DMS53 (cell line): ENCODE measurements around the gene ALDH3A2.
A peak's percentile ranks its signal among the peaks of the same experiment; 100 is the strongest.

Experiments
- DNase-seq: peaks from one replicate; lab custom pipeline; 2025; lab: John Stamatoyannopoulos, UW

The ALDH3A2 gene

DNA sequence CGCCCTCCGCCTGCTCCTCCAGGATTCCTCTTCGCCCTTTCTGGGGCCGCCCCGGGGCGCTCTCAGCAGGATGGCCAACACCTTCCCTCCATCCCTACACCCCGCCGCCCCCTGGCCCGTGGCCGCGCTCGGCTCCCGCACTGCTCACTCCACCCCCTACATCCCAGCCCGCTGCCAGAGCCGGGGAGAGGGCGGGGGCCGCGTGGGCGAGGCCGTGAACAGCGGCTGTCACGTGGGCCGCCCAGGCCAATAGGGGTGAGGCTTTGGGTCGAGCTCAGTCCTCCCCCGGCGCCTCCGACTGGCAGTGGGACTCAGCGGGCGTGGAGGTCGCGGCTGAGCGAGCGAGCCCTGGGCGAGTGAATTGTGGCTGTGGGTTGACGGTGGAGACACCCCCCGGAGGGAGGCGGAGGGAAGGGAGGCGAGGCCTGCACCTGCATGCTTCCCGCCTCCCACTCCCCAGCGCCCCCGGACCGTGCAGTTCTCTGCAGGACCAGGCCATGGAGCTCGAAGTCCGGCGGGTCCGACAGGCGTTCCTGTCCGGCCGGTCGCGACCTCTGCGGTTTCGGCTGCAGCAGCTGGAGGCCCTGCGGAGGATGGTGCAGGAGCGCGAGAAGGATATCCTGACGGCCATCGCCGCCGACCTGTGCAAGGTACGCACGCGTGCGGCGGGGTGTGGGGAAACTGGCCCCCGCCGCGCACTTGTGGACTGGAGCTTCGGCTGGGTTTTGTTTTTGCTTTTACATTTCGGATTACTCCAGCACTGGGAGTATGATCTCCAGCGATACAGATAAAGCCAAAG is at the start of gene ALDH3A2:
ALDH3A2 (plus strand) TSS at position 277 of the 799 bp plus-strand sequence; CDS start at position 498, 221 bp downstream.
- peak; percentile 96 for DNase-seq

DNA sequence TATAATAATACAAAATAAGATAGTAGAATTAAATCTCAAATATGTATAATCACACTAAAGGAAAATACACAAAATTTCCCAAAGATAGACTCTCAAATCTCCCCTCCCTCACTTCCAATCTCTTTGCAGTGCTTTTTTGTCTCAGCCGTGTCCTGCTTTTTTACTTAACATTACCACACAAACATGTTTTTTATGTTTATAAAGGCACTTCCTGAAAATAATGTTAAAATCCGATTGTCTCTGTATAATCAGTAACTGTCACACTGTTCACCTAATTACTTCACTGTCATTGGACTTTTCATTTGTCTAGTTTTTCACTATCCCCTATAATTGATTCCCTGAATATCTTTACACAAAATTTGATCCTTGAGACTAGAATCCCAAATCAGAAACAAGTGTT is 38.2 kb upstream of the ALDH3A2 start:
- DNase-seq: no peak

DNA sequence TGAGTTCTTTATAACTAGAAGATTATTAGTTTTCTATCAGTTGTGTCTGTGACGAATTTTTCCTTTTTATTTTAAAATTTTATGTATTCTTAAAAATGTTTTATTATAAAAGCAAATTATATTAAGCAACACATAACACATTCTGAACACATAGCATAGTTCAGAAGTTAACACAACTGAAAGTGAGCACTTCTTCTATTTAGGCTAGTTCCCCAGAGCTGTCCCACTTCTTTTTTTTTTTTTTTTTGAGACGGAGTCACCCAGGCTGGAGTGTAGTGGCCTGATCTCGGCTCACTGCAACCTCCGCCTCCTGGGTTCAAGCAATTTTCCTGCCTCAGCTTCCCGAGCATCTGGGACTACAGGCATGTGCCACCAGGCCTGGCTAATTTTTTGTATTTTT is 37.7 kb upstream of the ALDH3A2 start:
- DNase-seq: no peak

DNA sequence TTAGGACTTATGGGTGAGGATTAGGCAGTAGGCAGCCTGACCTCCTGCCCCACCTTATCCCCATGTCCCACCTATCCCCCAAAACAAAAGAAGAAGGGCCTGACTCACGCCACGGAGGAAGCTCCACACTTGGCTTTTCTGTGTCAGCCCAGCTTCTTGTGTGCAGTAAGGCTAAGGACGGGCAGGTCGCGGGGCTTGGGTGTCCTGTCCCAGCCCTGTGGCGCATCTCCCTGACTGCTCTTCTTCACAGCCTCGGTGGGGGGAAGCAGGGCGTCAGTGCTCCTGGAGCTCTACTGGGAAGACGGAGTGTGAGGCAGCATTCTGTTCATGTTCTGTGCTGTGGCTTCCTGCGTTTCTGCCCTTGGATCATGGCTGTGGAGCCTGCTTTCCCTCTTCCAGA is 34.6 kb upstream of the ALDH3A2 start:
- no peak for DNase-seq

- no peak for DNase-seq
These were observed 33.7 kb upstream of the ALDH3A2 start for GRCh38 chr17:19614900-19615299.

GRCh38 chr17:19618015-19618414 is 30.5 kb upstream of the ALDH3A2 start:
- DNase-seq: no peak

- DNase-seq: no peak
These were observed 28.7 kb upstream of the ALDH3A2 start for GRCh38 chr17:19619705-19620325.

GRCh38 chr17:19621697-19622096 is 26.9 kb upstream of the ALDH3A2 start:
- DNase-seq: no peak

DNA sequence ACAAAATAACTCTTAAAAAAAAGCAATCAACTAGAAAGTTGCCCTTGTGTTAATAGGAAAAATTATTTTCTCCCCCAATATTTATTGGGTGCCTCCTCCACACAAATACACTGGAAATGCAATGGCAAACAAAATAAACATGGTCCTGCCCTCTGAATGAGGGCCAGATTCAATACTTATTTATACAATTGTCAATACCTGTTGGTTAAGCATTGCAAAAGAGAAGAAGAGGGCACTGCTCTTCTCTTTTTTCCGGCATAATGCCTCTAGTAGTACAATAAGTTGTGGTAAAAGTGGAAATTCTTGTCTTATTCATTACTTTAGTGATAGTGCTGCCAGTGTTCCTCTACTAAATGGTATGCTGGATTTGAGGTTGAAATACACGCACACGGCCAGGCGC is 22.5 kb upstream of the ALDH3A2 start:
- no peak for DNase-seq

DNA sequence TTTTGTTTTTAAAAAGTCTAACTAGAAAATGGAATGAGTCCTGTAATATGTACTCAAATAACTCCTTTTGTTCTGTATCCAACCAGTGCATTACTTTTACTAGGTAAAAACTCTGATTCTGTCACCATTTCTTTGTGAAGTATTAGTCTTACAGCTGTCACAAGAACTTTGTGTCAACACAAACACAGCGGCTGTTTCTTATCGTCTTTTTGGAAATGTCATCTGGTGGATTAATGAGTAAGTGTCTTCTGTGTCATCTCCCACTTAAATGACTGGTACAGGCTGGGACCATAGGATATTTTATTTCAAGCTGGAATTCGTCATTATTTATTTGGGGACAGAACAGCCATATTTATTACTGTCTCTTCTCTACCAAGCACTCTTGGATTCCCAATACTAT is 19.1 kb upstream of the ALDH3A2 start:
- DNase-seq: no peak

- DNase-seq: no peak
These were observed 18.5 kb upstream of the ALDH3A2 start for GRCh38 chr17:19630035-19630434.

DNA sequence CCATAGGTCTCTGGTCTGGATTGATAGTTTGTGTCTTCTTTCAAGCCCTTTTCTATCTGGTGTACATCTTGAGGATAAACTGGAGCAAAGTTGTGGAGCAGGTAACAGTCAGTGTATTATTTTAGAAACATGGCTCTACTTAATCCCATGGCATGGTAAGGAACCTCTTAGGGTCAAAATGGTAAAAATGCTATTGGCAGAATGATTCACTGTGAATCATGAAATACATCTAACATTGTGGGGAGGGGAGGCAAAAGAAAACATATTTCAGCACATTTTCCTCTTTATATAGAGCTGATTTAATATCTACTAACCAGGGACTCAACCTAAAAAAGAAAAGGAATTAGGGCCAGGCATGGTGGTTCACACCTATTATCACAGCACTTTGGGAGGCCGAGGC is 17.9 kb upstream of the ALDH3A2 start:
- no peak for DNase-seq

DNA sequence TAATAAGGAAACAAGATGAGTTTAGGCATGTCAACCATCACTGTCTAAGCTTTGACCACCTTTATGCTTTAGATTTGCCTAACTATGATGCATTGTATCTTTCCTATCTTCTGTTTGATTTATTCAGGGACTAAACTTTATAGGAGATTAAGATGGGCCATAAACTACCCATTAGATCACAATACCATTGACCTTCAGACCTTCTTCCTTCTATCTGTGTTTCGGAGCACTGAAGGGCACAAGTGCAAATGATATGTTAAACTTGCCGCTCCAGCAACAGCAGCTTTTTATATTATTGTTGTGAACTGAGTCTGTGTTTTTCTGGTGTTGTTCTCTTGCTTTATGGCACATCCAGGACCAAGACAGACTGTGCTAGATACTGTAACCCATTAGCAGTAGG is 16.6 kb upstream of the ALDH3A2 start:
- DNase-seq: no peak

- DNase-seq: no peak
These were observed 6.7 kb upstream of the ALDH3A2 start for GRCh38 chr17:19641687-19642372.

- no peak for DNase-seq
These were observed 6.1 kb upstream of the ALDH3A2 start for GRCh38 chr17:19642373-19642893.

GRCh38 chr17:19644493-19645210 is 3.9 kb upstream of the ALDH3A2 start:
- DNase-seq: no peak

- DNase-seq: peak; percentile 46
These were observed 2.8 kb upstream of the ALDH3A2 start for GRCh38 chr17:19645734-19646201.

- peak; percentile 60 for DNase-seq
These were observed 1.5 kb upstream of the ALDH3A2 start for GRCh38 chr17:19646788-19647696.

DNA sequence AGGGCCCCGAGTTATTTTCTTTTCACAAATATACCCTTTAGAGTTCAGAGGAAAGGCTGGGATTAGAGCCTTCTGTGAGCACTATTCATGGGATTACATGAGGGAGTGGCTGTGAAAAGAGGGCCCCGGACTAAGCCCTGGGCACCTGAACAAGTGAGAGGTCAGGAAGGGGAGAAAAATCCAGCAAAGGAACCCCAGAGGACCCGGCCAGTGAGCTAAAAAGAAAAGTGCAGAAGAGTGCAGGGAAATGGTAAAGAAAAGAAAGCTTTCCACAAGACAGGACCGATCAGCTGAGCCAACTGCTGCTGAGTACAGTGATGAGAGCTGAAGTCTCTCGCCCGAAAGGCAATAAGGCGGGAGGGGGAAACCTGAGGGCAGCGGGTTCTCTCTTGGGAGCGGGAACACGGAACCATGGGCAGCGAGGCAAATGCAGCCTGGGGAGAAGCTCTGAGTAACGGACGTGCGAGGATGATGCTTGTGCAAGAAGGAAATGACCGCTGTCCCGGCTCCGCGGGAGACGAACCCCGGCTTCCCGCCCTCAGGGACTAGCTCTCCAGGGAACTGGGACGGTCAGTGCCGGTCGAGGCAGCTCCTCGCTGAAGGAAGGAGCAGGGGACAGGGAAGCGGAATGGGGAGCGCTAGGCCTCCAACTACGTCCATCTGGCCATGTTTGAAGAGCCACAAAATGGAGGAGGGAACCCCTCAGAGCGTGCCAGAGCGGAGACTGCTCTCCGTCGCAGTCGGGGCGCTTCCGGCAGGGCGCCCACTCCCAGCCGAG is 665 bp upstream of the ALDH3A2 start:
- DNase-seq: peak; percentile 71

DNA sequence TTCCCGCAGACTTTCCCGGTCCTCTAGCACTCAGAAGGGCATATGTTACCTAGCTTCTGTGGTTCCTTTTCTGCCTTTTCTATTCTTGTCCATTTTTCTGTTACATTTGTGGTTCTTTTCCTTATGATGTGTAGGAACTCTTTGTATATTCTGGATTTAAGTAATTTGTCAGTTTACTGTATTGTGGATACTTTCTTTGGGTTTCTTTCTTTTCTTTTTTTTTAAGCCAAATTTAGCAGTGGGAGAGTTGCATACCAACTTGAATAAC is 657 bp downstream of the ALDH3A2 start:
- DNase-seq: no peak
